ENCODE data around the gene GAS2L2.

- no peak for TF ChIP-seq CTCF (IDR thresholded peaks at IDR 0.05)
- no peak for TF ChIP-seq POLR2A (IDR thresholded peaks at IDR 0.05)
- no peak for TF ChIP-seq EP300 (IDR thresholded peaks at IDR 0.05)
These were observed 10.5 kb downstream of the GAS2L2 start for GRCh38 chr17:35742496-35742895.

Data from tibial nerve (tissue), 4 donors.